ENCODE results near the gene RNF212B. TPM values are rescaled to one million over a fixed set of nuclear protein-coding genes. Genes with fewer than 3 reads are reported as not detected.

Gene RNF212B
- total and polyA plus RNA-seq, 2 of the 13 experiments (the other 11 are each of a cell fraction or from before 2014, with no cell fraction given) = 0.05 TPM; not detected in 1

GRCh38 chr14:23294734-23295561, 57.2 kb downstream of the RNF212B start (continued):
- TF ChIP-seq ZNF10 (CRISPR knock-in tag; IDR thresholded peaks at IDR 0.05; ENCODE audit: borderline replicate concordance, low read depth) (no peak), DR1 (CRISPR knock-in tag; IDR thresholded peaks at IDR 0.05) (no peak), MZF1 (CRISPR knock-in tag; IDR thresholded peaks at IDR 0.05; ENCODE audit: borderline replicate concordance) (0 out of 2 replicates have a peak, but pooled peaks have one; percentile 63), ZNF740 (CRISPR knock-in tag; IDR thresholded peaks at IDR 0.05) (peak; percentile 74; the same call in 1 of the 2 replicates), SIN3B (IDR thresholded peaks at IDR 0.05; ENCODE audit: low read length) (0 out of 2 replicates have a peak, but pooled peaks have one; percentile 57), SIN3A (IDR thresholded peaks at IDR 0.05; ENCODE audit: borderline replicate concordance, low read depth, low read length) (0 out of 2 replicates have a peak, but pooled peaks have one; percentile 44), ZNF281 (CRISPR knock-in tag; IDR thresholded peaks at IDR 0.05; ENCODE audit: borderline replicate concordance) (peak; percentile 99), HNF1A (IDR thresholded peaks at IDR 0.05; ENCODE audit: low read depth) (peak; percentile 38; the same call in 1 of the 2 replicates), HNF1A (CRISPR knock-in tag; IDR thresholded peaks at IDR 0.05; ENCODE audit: borderline replicate concordance) (no peak), ATF5 (CRISPR knock-in tag; IDR thresholded peaks at IDR 0.05; ENCODE audit: low read depth) (no peak), ZNF574 (CRISPR knock-in tag; IDR thresholded peaks at IDR 0.05) (peak; percentile 58; the same call in 1 of the 2 replicates), ZFP36L2 (CRISPR knock-in tag; IDR thresholded peaks at IDR 0.05) (no peak), SNAPC5 (CRISPR knock-in tag; IDR thresholded peaks at IDR 0.05; ENCODE audit: borderline replicate concordance) (no peak), ZNF660 (CRISPR knock-in tag; IDR thresholded peaks at IDR 0.05; ENCODE audit: borderline replicate concordance, low read depth) (no peak), SOX5 (CRISPR knock-in tag; IDR thresholded peaks at IDR 0.05; ENCODE audit: borderline replicate concordance) (no peak), NR1H2 (CRISPR knock-in tag; IDR thresholded peaks at IDR 0.05; ENCODE audit: borderline replicate concordance, low read depth) (no peak), MIXL1 (CRISPR knock-in tag; IDR thresholded peaks at IDR 0.05) (peak; percentile 18; the same call in 1 of the 2 replicates)

Data from HepG2 (cell line).